ENCODE measurements around the gene PTTG2.

GRCh38 chr4:37934096-37934495 is 26.1 kb upstream of the PTTG2 start:
- TF ChIP-seq CTCF (conservative IDR thresholded peaks at IDR 0.05): no peak
- TF ChIP-seq ZFX (IDR thresholded peaks at IDR 0.05): no peak

Measured in C4-2B (cell line).